Measurements from ENCODE around the gene ANAPC13.

- TF ChIP-seq, protein P1, sequence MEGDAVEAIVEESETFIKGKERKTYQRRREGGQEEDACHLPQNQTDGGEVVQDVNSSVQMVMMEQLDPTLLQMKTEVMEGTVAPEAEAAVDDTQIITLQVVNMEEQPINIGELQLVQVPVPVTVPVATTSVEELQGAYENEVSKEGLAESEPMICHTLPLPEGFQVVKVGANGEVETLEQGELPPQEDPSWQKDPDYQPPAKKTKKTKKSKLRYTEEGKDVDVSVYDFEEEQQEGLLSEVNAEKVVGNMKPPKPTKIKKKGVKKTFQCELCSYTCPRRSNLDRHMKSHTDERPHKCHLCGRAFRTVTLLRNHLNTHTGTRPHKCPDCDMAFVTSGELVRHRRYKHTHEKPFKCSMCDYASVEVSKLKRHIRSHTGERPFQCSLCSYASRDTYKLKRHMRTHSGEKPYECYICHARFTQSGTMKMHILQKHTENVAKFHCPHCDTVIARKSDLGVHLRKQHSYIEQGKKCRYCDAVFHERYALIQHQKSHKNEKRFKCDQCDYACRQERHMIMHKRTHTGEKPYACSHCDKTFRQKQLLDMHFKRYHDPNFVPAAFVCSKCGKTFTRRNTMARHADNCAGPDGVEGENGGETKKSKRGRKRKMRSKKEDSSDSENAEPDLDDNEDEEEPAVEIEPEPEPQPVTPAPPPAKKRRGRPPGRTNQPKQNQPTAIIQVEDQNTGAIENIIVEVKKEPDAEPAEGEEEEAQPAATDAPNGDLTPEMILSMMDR (conservative IDR thresholded peaks at IDR 0.05; ENCODE audit: low read length), result no peak
- no peak for TF ChIP-seq EZH2phosphoT487 (IDR thresholded peaks at IDR 0.05; ENCODE audit: borderline replicate concordance)
These were observed 48.5 kb downstream of the ANAPC13 start for GRCh38 chr3:134437211-134437752.
